Measurements from ENCODE around the gene LRRC56. TPM values are rescaled to one million over a fixed set of nuclear protein-coding genes. Genes with fewer than 3 reads are reported as not detected.

LRRC56 gene
- total RNA-seq, 4 donors from 2014 or later: 0.13 to 0.69 (median 0.20) TPM; not detected in 1

DNA sequence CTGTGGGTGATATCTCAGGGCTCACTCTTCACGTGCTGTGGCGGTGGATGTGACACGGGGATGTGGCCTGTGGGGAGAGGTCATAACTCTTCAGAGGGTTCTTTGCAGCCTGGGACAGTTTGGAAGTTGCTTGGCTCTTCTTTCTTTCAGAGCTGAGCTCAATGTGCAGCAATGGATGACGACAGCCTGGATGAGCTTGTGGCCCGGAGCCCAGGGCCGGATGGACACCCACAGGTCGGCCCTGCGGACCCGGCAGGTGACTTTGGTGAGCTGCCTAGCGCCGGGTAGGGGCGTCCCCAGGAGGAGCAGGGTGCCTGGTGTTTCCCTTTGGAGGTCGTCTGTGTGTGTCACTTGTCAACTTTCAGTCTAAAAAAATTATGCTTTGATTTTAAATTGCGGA, 44.0 kb downstream of the LRRC56 start:
- Histone ChIP-seq H3K27ac (no peak overlapping the region), H3K36me3 (peaks cover 0 to 47% of the 10 kb centered on the region in 2 donors), H3K4me3 (no peak overlapping the region), H3K9me3 (no peaks in the 10 kb centered on the region), H3K4me1 (peaks cover 0 to 46% (median 35%) of the 10 kb centered on the region in 3 donors), H3K27me3 (no peaks in the 10 kb centered on the region)
- no peak for TF ChIP-seq POLR2AphosphoS5 (IDR thresholded peaks at IDR 0.05)
- TF ChIP-seq POLR2A (IDR thresholded peaks at IDR 0.05): no peak
- TF ChIP-seq EP300 (IDR thresholded peaks at IDR 0.05): no peak
- TF ChIP-seq, protein P1, sequence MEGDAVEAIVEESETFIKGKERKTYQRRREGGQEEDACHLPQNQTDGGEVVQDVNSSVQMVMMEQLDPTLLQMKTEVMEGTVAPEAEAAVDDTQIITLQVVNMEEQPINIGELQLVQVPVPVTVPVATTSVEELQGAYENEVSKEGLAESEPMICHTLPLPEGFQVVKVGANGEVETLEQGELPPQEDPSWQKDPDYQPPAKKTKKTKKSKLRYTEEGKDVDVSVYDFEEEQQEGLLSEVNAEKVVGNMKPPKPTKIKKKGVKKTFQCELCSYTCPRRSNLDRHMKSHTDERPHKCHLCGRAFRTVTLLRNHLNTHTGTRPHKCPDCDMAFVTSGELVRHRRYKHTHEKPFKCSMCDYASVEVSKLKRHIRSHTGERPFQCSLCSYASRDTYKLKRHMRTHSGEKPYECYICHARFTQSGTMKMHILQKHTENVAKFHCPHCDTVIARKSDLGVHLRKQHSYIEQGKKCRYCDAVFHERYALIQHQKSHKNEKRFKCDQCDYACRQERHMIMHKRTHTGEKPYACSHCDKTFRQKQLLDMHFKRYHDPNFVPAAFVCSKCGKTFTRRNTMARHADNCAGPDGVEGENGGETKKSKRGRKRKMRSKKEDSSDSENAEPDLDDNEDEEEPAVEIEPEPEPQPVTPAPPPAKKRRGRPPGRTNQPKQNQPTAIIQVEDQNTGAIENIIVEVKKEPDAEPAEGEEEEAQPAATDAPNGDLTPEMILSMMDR (IDR thresholded peaks at IDR 0.05): no peak
- 67 to 82% methylated on average over 1 to 10 of the region's 14 CpGs for WGBS, 2 donors (ENCODE audit: low coverage in 1 of 2)
- ATAC-seq: no peak

DNA sequence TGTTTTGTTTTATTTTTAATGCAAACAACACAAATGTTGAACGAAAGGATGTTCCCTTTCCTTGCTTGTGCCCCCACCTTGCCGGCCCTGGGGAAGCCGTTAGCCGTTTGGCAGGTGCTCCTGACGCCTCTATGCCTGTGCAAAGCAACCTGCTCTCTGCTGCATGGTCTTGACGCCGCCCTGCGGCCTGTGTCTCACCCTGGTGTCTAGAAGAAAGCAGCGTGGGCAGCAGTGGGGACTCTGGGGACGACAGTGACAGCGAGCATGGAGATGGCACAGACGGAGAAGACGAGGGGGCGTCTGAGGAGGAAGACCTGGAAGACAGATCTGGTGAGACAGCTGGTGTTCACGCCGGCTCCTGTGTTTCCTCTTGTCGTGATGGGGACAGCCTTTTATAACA, 44.4 kb downstream of the LRRC56 start:
- H3K4me3 ChIP-seq: no peak overlapping the region
- TF ChIP-seq EP300 (IDR thresholded peaks at IDR 0.05) (no peak), POLR2AphosphoS5 (IDR thresholded peaks at IDR 0.05) (no peak), POLR2A (IDR thresholded peaks at IDR 0.05) (no peak)
- TF ChIP-seq, protein P1 (IDR thresholded peaks at IDR 0.05): no peak
- ATAC-seq: no peak
- H3K27ac ChIP-seq: no peak overlapping the region
- peaks cover 0 to 51% of the 10 kb centered on the region in 2 donors for H3K36me3 ChIP-seq
- H3K9me3 ChIP-seq: no peaks in the 10 kb centered on the region
- WGBS, 2 donors (ENCODE audit: low coverage in 1 of 2): 66 to 83% methylated on average over 1 to 9 of the region's 17 CpGs
- peaks cover 0 to 46% (median 35%) of the 10 kb centered on the region in 3 donors for H3K4me1 ChIP-seq
- H3K27me3 ChIP-seq: no peaks in the 10 kb centered on the region

DNA sequence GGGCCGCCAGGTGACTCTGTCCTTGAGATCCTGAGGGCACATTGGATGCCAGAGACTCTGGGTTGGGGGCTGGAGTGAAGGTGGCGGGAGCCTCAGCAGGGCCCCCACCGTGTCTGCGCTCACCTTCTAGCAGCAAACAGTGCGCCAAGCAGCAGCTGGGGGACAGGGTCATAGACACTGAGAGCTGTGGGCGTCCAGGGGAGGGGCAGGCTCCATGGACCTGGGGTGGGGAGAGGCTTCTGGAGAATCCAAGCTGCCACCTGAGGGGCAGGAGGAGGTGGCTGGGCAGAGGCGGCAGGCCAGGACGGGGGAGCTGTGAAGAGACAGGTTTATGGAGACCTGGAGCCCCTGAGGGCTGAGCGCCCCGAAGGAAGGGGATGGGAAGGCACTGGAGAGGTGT, 47.0 kb downstream of the LRRC56 start:
- no peak for ATAC-seq
- Histone ChIP-seq H3K27me3 (no peaks in the 10 kb centered on the region), H3K4me1 (peaks cover 0 to 21% (median 12%) of the 10 kb centered on the region in 3 donors), H3K9me3 (no peaks in the 10 kb centered on the region), H3K4me3 (no peak overlapping the region), H3K36me3 (peaks cover 0 to 76% of the 10 kb centered on the region in 2 donors), H3K27ac (no peak overlapping the region)
- TF ChIP-seq EP300 (IDR thresholded peaks at IDR 0.05) (no peak), POLR2AphosphoS5 (IDR thresholded peaks at IDR 0.05) (no peak), POLR2A (IDR thresholded peaks at IDR 0.05) (no peak)
- TF ChIP-seq, protein P1 (IDR thresholded peaks at IDR 0.05): no peak
- 96 to 100% methylated on average over 1 to 4 of the region's 10 CpGs for WGBS, 2 donors (ENCODE audit: low coverage in 1 of 2)

DNA sequence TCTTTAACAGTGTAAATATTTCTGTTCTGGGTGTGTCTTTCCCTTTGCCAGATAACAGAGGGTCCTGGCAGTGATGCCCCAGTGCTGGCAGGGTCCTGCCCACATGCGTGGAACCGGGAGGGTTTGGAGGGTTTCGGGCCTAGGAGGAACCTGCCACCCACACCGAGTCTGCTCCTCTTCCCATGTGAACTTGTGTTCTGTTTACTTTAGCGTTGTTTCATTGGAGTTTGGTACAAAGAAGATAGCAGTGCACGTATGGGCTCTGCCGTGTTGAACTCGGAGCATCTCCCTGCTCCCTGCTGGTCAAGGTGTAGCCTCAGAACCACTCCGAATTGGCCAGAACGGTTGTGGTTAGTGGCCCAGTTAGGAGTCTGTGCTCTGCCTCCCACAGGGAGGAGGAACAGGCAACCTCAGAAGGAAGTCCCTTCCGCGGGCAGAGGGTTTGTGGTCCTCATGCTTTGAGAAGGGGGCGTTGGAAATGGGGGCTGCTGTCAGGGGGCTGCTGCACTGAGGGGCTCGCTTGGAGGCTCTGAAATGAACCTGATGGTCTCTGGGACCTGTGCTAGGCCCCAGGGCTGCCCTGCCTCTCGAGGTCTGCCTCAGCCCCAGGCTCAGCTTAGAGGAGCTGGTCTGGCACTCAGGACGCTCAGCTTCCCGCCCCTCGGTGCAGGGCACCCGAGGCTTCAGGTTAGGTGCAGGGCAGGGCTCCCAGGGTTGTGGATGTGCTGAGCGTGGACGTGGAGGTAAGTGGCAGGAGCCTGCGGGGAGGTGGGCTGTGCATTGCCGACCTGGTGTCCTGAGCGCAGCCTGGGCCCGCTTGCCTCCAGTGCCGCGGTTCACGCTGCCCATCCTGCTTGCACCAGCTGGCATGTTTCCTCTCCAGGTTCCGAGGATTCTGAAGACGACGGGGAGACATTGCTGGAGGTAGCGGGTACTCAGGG, 49.3 kb downstream of the LRRC56 start:
- no peak for ATAC-seq
- peaks cover 0 to 95% of the 10 kb centered on the region in 2 donors for H3K36me3 ChIP-seq
- 68 to 100% methylated on average over 1 to 4 of the region's 32 CpGs for WGBS, 2 donors (ENCODE audit: low coverage in 1 of 2)

More for the DNA sequence above, 49.3 kb downstream of the LRRC56 start:
- Histone ChIP-seq H3K4me3 (no peak overlapping the region), H3K9me3 (no peaks in the 10 kb centered on the region), H3K4me1 (no peaks in the 10 kb centered on the region), H3K27ac (no peak overlapping the region), H3K27me3 (no peaks in the 10 kb centered on the region)
- TF ChIP-seq EP300 (IDR thresholded peaks at IDR 0.05): no peak
- TF ChIP-seq POLR2A (IDR thresholded peaks at IDR 0.05): no peak
- TF ChIP-seq, protein P1 (IDR thresholded peaks at IDR 0.05): no peak
- TF ChIP-seq POLR2AphosphoS5 (IDR thresholded peaks at IDR 0.05): no peak

All from gastroesophageal sphincter (tissue), 4 donors.